ENCODE measurements around the gene SPDYE16.
"Not testable (repeated sequence)": the region's sequence is repeated elsewhere in the genome, so short reads cannot be mapped to it uniquely, and the experiment has no call there.

- not testable (repeated sequence) for TF ChIP-seq POLR2AphosphoS5, POLR2A (IDR thresholded peaks at IDR 0.05)
Measured at GRCh38 chr7:76492139-76492538, 51.0 kb downstream of the SPDYE16 start.

Data from prostate gland (tissue), 1 donor.